Liver (tissue), 9 donors: ENCODE results near the gene CCDC178. TPM values are rescaled to one million over a fixed set of nuclear protein-coding genes. Genes with fewer than 3 reads are reported as not detected.

ENCODE experiments used
- DNase-seq: peaks from one replicate; pipeline ENCODE4 v3.0.0-alpha.2; 2017; ENCODE audit warnings: low spot score
- H3K27ac ChIP-seq, 2 donors: one replicate each; pipeline ENCODE4 v1.7.0; 2013; ENCODE audit warnings: inconsistent platforms in 2 of 2, low read length in 2 of 2, control low read depth in 1 of 2, low read depth in 1 of 2, mild to moderate bottlenecking in 1 of 2
- H3K27me3 ChIP-seq, 4 donors: one replicate each; pipeline versions ENCODE4 v1.6.1 to v1.7.0; 2013; ENCODE audit warnings: low read length in 3 of 4, inconsistent platforms in 1 of 4, mild to moderate bottlenecking in 1 of 4, moderate library complexity in 1 of 4; ENCODE audit not compliant: control insufficient read depth in 4 of 4, insufficient read depth in 4 of 4
- H3K36me3 ChIP-seq, 4 donors: one replicate each; pipeline versions ENCODE4 v1.6.1 to v1.7.0; 2013; ENCODE audit warnings: low read length in 3 of 4, mild to moderate bottlenecking in 3 of 4, low read depth in 1 of 4, moderate library complexity in 1 of 4; ENCODE audit not compliant: control insufficient read depth in 4 of 4, insufficient read depth in 3 of 4
- H3K4me1 ChIP-seq, 4 donors: one replicate each; pipeline versions ENCODE4 v1.6.1 to v1.7.0; 2013; ENCODE audit warnings: low read length in 3 of 4, mild to moderate bottlenecking in 3 of 4, moderate library complexity in 1 of 4; ENCODE audit not compliant: control insufficient read depth in 4 of 4, insufficient read depth in 4 of 4
- H3K4me3 ChIP-seq, 3 donors: one replicate each; pipeline versions ENCODE4 v1.6.1 to v1.7.0; 2013; ENCODE audit warnings: low read length in 3 of 3, control low read depth in 1 of 3, low read depth in 1 of 3, mild to moderate bottlenecking in 1 of 3
- H3K9ac ChIP-seq, 2 donors: one replicate each; pipeline ENCODE4 v1.7.0; 2013; ENCODE audit warnings: low read length in 2 of 2, mild to moderate bottlenecking in 2 of 2, moderate library complexity in 2 of 2, control low read depth in 1 of 2, low read depth in 1 of 2
- H3K9me3 ChIP-seq, 4 donors: one replicate each; pipeline versions ENCODE4 v1.6.1 to v1.7.0; 2013; ENCODE audit warnings: low read length in 3 of 4; ENCODE audit not compliant: control insufficient read depth in 4 of 4
- ATF3 ChIP-seq: IDR thresholded peaks from 2 replicates; pipeline ENCODE4 v1.6.1; 2016; ENCODE audit warnings: antibody characterized with exemption
- CTCF ChIP-seq: fragments of 150-350 bp; IDR thresholded peaks from 2 replicates; pipeline ENCODE4 v1.5.1; 2017; ENCODE audit warnings: improper control_type of control experiment, low read depth, low read length; ENCODE audit not compliant: missing input control
- EGR1 ChIP-seq, 2 donors: IDR thresholded peaks; 2 replicates each; pipeline ENCODE4 v1.6.1; 2016 to 2018; ENCODE audit warnings: antibody characterized with exemption in 2 of 2, low read depth in 2 of 2
- FOXA1 ChIP-seq: IDR thresholded peaks from 2 replicates; pipeline ENCODE4 v1.6.1; 2016; ENCODE audit warnings: antibody characterized with exemption
- FOXA2 ChIP-seq: IDR thresholded peaks from 2 replicates; pipeline ENCODE4 v1.6.1; 2016; ENCODE audit warnings: antibody characterized with exemption
- GABPA ChIP-seq, 2 donors: IDR thresholded peaks in 1 of 2; conservative IDR thresholded peaks in 1 of 2; 2 replicates each; pipeline ENCODE4 v1.6.1; 2016; ENCODE audit warnings: antibody characterized with exemption in 2 of 2, mild to moderate bottlenecking in 1 of 2, moderate library complexity in 1 of 2
- HNF4A ChIP-seq, 2 donors: conservative IDR thresholded peaks; 2 replicates each; pipeline ENCODE4 v1.6.1; 2016; ENCODE audit warnings: antibody characterized with exemption in 2 of 2, mild to moderate bottlenecking in 2 of 2
- HNF4G ChIP-seq: IDR thresholded peaks from 2 replicates; pipeline ENCODE4 v1.6.1; 2016; ENCODE audit warnings: antibody characterized with exemption
- JUND ChIP-seq, 2 donors: IDR thresholded peaks; 2 replicates each; pipeline ENCODE4 v1.6.1; 2016; ENCODE audit warnings: antibody characterized with exemption in 2 of 2
- MAX ChIP-seq: IDR thresholded peaks from 2 replicates; pipeline ENCODE4 v1.6.1; 2016; ENCODE audit warnings: antibody characterized with exemption
- NR2F2 ChIP-seq: IDR thresholded peaks from 2 replicates; pipeline ENCODE4 v1.6.1; 2016; ENCODE audit warnings: antibody characterized with exemption
- RAD21 ChIP-seq, 2 donors: IDR thresholded peaks; 2 replicates each; pipeline ENCODE4 v1.6.1; 2016; ENCODE audit warnings: antibody characterized with exemption in 2 of 2, mild to moderate bottlenecking in 2 of 2
- REST ChIP-seq: IDR thresholded peaks from 2 replicates; pipeline ENCODE4 v1.6.1; 2016; ENCODE audit warnings: antibody characterized with exemption, mild to moderate bottlenecking
- RXRA ChIP-seq, 2 donors: IDR thresholded peaks; 2 replicates each; pipeline ENCODE4 v1.6.1; 2017 to 2018; ENCODE audit warnings: antibody characterized with exemption in 2 of 2, mild to moderate bottlenecking in 1 of 2
- SP1 ChIP-seq: IDR thresholded peaks from 2 replicates; pipeline ENCODE4 v1.6.1; 2018; ENCODE audit warnings: antibody characterized with exemption, mild to moderate bottlenecking
- TAF1 ChIP-seq: conservative IDR thresholded peaks from 2 replicates; pipeline ENCODE4 v1.6.1; 2016; ENCODE audit warnings: antibody characterized with exemption, mild to moderate bottlenecking
- YY1 ChIP-seq: IDR thresholded peaks from 2 replicates; pipeline ENCODE4 v1.6.1; 2016; ENCODE audit warnings: antibody characterized with exemption, mild to moderate bottlenecking
- ZBTB33 ChIP-seq: IDR thresholded peaks from 2 replicates; pipeline ENCODE4 v1.6.1; 2016; ENCODE audit warnings: antibody characterized with exemption
- WGBS: extraction: QIAGEN DNeasy Blood & Tissue Kit; methylation state at CpG from one replicate; pipeline ENCODE4 v1.1.7; 2013; 5-methylcytosine and 5-hydroxymethylcytosine counted together
- polyA plus RNA-seq, 2 donors: library from polyadenylated mRNA; stranded (reverse) in 1 of 2; unstranded in 1 of 2; fragments of 200-250 nt in 1 of 2; fragments of >200 nt in 1 of 2; fragmentation: Nextera tagmentation in 1 of 2; extraction: Ambion mirVana in 1 of 2; gene quantifications; one replicate each; pipeline versions ENCODE4 v1.2.1 to v1.2.3, GENCODE V29; 2013 to 2015
- total RNA-seq, 2 donors: library from RNA; depleted of rRNA; stranded (reverse); fragments of >200 nt; gene quantifications; one replicate each; pipeline ENCODE4 v1.2.3, GENCODE V29; 2014
- donor health status: healthy.
- donor health status: healthy.
- donor health status: healthy.
- donor health status: healthy.
- donor health status: healthy.

CCDC178 gene
- total and polyA plus RNA-seq, 4 donors, result not detected

- TF ChIP-seq FOXA1, result no peak
- no peak for TF ChIP-seq RAD21 (IDR thresholded peaks at IDR 0.05)
- no peak for TF ChIP-seq SP1
- TF ChIP-seq NR2F2, result no peak
- no peak for TF ChIP-seq ATF3
- TF ChIP-seq TAF1, result no peak
- no peak for TF ChIP-seq CTCF
- TF ChIP-seq REST, result no peak
- TF ChIP-seq MAX, result no peak
- TF ChIP-seq FOXA2, result no peak
- TF ChIP-seq ZBTB33, result no peak
- no peak for TF ChIP-seq GABPA (IDR thresholded peaks at IDR 0.05 in 1 of 2, conservative IDR thresholded peaks at IDR 0.05 in 1 of 2)
- no peak for TF ChIP-seq YY1
- no peak for TF ChIP-seq HNF4G
- no peak for TF ChIP-seq JUND (IDR thresholded peaks at IDR 0.05)
- no peak for TF ChIP-seq EGR1 (IDR thresholded peaks at IDR 0.05; ENCODE audit: low read depth in 2 of 2)
- TF ChIP-seq RXRA (IDR thresholded peaks at IDR 0.05), result no peak
- no peak for TF ChIP-seq HNF4A (conservative IDR thresholded peaks at IDR 0.05)
- Histone ChIP-seq H3K9ac (no peak overlapping the region), H3K4me3 (no peak overlapping the region), H3K9me3 (no peaks in the 10 kb centered on the region), H3K36me3 (no peaks in the 10 kb centered on the region), H3K27me3 (no peaks in the 10 kb centered on the region), H3K27ac (no peak overlapping the region), H3K4me1 (no peaks in the 10 kb centered on the region)
- no peak for DNase-seq
- 47% methylated on average over 3 of the region's 3 CpGs for WGBS
Measured at GRCh38 chr18:33472509-33472908, 32.0 kb upstream of the CCDC178 start.

- no peak for DNase-seq
- Histone ChIP-seq H3K27ac (no peak overlapping the region), H3K36me3 (no peaks in the 10 kb centered on the region), H3K4me3 (no peak overlapping the region), H3K27me3 (no peaks in the 10 kb centered on the region), H3K9me3 (no peaks in the 10 kb centered on the region), H3K9ac (no peak overlapping the region), H3K4me1 (no peaks in the 10 kb centered on the region)
- 92% methylated on average over 2 of the region's 2 CpGs for WGBS
- TF ChIP-seq RAD21 (IDR thresholded peaks at IDR 0.05) (no peak), ZBTB33 (no peak), FOXA1 (no peak), ATF3 (no peak)
Measured at GRCh38 chr18:33470216-33470615, 29.7 kb upstream of the CCDC178 start.
